Measurements from ENCODE around the gene PPP4R4.

GRCh38 chr14:94244182-94244581, 70.1 kb downstream of the PPP4R4 start:
- TF ChIP-seq, protein P1, sequence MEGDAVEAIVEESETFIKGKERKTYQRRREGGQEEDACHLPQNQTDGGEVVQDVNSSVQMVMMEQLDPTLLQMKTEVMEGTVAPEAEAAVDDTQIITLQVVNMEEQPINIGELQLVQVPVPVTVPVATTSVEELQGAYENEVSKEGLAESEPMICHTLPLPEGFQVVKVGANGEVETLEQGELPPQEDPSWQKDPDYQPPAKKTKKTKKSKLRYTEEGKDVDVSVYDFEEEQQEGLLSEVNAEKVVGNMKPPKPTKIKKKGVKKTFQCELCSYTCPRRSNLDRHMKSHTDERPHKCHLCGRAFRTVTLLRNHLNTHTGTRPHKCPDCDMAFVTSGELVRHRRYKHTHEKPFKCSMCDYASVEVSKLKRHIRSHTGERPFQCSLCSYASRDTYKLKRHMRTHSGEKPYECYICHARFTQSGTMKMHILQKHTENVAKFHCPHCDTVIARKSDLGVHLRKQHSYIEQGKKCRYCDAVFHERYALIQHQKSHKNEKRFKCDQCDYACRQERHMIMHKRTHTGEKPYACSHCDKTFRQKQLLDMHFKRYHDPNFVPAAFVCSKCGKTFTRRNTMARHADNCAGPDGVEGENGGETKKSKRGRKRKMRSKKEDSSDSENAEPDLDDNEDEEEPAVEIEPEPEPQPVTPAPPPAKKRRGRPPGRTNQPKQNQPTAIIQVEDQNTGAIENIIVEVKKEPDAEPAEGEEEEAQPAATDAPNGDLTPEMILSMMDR (conservative IDR thresholded peaks at IDR 0.05; ENCODE audit: low read depth in 2 of 2) = no peak
- TF ChIP-seq EZH2 (IDR thresholded peaks at IDR 0.05; ENCODE audit: low read depth, unreplicated experiment) = no peak

Data from GM23338 (cell line).